GM19043 (cell line): ENCODE results near the gene PIEZO1.

Source experiments
- ATAC-seq: cut with Tn5 transposase; IDR thresholded peaks from one replicate; pipeline ENCODE4 v1.9.1; 2021; ENCODE audit warnings: low read depth; ENCODE audit not compliant: unreplicated experiment

PIEZO1 gene

DNA sequence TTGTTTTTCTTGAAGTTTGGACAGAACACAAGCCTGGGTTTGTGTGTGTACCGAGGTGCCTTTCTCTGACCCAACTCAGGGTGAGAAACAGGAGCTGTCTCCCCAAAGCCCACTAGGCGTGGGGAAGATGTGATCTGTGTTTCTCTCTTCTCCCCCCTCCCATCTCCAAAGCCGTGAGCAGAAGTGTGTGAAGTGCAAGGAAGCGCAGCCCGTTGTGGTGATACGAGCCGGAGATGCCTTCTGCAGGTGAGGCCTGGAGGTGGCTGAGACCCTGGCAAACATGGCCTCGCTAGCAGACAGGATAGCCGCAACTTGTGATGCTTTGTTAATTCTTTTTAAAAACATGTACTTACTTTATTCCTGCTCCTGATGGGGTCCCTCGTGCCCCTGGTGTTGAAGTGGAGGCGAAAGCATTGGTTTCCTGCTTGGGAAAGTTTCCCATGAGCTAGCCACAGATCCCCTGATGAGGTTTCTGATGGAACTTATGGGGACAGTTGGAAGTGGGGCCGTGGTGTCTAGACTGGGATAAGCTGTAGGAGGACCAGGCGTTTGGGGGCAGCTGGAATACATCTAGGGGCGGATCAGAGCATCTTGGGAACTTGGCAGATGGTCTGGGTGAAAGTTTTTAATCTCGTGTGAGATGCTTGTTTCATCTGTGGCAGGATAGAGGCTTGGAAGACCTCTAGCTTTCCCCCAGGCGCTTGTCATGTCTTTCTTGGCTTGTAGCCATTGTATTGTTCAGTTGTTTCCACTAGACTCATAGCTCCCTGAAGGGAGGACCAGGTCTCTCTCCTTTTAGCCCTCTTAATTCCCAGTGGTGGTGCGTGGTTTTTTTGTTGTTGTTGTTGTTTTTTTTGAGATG is 77.8 kb downstream of the PIEZO1 start:
- ATAC-seq: no peak

DNA sequence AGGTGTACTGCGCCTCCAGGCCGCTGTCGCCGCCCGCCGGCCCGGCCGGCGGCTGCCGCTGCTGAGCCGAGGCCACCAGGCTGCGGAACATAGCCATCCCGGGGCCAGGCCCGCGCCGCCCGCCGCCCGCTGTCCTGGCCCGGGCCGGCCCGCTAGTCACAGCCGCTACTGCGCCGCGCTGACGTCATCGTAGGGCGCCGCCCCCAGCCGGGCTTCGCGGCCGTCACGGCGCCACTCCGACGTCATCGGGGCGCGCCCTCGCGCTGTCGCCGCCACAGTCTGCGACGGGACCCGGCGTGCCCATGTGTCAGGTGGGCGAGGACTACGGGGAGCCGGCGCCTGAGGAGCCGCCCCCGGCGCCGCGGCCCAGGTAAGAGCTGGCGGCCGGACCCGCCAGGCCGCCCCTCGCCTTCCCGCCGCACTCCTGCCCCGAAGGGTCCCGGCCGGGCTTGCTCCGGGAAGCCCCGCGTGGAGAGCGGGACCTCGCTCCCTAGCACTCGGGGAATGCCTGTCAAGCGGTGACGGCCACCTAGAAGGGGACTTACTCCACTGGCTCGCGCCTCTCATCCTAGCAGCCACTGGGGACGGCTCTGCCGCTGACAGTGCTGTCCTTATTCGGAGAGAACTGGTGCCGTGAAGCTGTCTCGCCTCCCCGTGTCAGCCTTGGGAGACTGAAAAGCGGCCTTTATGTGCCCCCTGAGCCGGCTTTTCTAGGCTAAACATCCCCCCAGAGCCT is 78.6 kb downstream of the PIEZO1 start, which contains the start of the genes CTU2 and RNF166:
Gene CTU2 (plus strand): TSS at position 275 of the 736 bp plus-strand sequence. CDS start 28 bp downstream, at position 303.
Gene RNF166 (minus strand): TSS at position 180 of the 736 bp plus-strand sequence. CDS start 83 bp downstream, at position 97.
- no peak for ATAC-seq

GRCh38 chr16:88705801-88706228 is 79.2 kb downstream of the PIEZO1 start:
- ATAC-seq: no peak

GRCh38 chr16:88705076-88705684 is 79.8 kb downstream of the PIEZO1 start:
- ATAC-seq: no peak

DNA sequence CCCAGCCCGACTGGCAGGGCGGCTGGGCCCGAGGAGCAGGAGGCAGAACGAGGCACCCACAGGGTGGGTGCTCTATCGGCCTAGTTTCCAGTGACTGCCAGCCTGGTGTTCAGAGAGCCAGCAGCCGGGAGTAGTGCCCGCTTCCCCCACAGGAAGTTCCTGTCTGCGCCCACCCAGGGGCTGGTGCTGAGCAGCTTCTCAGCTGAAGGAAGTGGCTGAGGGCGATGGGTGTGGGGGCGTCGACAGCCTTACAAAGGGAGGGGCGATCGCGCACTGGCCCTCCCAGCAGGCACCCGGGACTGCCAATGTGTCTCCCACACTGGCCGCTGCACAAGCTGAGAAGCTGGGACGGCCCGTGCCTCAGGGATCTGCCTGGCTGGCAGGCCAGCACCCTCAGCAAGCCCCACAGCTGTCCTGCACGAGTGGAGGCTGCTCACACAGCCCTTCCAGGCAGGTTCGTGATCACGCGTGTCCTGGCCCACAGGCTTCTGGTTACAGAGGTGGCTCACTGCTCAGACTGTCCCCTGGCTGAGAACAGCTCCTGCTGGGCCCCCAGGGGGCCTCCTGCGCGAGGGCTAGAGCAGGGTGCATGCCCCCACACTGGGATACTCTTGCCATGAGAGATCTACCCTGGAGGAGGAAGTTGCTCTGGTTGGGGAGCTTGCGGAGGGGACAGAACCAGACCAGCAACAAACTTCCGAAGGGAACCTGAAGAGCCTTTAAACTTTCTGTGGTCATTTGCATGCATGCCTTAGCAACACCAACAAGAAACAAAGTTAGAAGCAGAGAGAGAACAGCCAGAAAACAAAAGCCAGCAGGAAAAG is 81.3 kb downstream of the PIEZO1 start:
- ATAC-seq: no peak

DNA sequence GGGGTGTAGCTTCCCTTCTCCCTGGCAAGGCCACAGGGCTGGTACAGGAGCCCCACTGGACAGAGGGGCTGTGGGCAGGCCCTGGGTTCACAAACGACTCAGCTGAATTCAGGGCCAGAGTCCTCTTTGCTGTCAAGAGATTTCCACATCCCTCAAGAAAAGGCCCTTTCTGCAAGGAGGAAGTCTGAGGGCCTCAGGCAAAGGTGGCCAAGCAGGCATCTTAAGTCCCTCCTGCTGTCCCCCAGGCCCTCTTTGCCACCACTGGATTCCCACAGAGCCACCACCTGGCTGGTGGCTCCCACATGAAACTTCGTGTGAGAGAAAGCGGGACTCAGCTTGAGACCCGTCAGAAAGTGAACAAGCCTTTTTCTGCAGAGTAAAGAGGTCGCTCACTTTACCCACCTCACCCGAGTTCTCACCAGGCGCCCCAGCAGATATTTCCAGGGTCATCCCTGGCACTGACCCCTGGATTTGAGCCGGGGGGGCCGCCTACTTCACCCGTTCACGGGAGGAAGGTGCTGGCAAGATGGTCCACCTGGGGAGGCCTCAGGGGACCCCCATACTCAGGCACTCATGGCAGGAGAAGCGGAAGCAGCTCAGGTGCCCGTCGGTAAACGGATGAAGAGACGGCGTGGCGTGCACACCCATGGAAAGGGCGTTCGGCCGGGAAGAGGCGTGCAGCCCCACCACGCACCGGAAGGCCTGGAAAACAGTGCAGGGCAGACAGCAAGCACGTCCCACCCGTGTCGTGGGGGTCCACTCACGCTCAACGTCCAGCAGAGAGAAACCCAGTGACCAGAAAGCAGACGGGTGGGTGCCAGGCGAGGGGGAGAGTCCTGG is 82.4 kb downstream of the PIEZO1 start:
- ATAC-seq: no peak

- no peak for ATAC-seq
Observed at GRCh38 chr16:88701581-88702370, 83.2 kb downstream of the PIEZO1 start.

DNA sequence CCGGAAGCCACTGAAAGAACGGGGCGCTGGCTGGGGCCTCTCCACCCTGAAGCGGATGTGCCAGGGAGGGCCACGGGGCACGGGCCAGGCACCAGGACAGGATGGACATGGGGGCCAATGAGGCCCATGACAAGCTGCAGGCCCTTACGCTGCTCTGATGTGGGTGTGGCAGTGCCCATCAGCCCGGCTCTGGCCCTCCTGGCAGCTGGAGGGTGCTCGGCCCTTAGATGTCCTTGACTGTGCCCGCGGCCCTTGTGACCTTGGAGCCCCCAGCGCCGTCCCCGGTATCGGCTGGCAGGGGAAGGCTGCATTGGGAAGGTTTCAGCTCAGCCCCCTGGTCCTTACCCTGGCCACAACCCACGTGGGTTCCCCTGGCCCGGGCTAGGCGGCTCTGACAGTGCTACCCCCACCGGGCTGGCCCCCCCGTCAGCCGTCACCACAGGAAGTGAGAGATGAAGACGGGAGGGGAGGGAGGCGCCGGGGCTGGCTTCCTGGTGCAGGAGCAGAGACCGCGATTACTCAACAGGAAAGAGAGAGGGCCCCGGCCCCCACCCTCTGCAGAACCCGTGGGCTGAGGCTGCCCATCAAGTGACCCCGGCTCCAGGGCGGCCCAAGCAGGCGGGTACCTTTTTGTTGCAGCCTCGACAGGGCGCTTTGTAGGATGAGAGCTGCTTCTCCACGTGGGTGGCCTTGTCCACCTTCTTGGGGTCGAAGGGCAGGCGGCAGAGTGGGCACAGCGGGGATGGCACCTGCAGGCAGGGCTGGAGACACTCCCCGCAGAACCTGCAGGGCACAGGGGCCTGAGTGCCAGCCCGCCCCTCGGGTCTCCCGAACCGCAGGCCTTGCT is 84.2 kb downstream of the PIEZO1 start:
- peak; percentile 54 for ATAC-seq

GRCh38 chr16:88700322-88700635 is 84.7 kb downstream of the PIEZO1 start:
- no peak for ATAC-seq

GRCh38 chr16:88699180-88699579 is 85.8 kb downstream of the PIEZO1 start:
- ATAC-seq: no peak

DNA sequence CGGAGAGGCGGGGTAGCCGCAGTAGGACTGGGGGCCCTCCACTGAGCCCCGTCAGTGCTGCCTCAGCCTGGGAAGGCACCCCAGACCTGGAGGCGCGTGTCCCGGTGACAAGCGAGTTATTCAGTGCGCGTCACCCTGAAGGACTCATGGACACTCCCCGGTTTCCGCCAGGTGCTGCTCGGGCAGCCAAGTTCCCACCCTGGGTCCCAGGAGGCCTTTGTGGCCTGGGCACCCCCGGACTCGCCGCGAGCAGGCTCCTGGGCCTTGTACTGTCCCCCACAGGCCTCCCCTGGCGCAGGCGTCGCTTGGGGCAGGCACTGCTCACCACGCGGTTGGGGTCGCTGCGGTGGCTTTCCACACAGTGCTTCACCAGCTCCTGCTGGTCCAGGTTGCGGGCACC is 86.4 kb downstream of the PIEZO1 start:
- ATAC-seq: no peak

GRCh38 chr16:88697831-88698615 is 87.0 kb downstream of the PIEZO1 start:
- no peak for ATAC-seq

GRCh38 chr16:88697116-88697830 is 87.7 kb downstream of the PIEZO1 start:
- ATAC-seq: no peak

GRCh38 chr16:88696441-88696840 is 88.6 kb downstream of the PIEZO1 start:
- ATAC-seq: no peak

- no peak for ATAC-seq
Observed at GRCh38 chr16:88695753-88696152, 89.3 kb downstream of the PIEZO1 start.

DNA sequence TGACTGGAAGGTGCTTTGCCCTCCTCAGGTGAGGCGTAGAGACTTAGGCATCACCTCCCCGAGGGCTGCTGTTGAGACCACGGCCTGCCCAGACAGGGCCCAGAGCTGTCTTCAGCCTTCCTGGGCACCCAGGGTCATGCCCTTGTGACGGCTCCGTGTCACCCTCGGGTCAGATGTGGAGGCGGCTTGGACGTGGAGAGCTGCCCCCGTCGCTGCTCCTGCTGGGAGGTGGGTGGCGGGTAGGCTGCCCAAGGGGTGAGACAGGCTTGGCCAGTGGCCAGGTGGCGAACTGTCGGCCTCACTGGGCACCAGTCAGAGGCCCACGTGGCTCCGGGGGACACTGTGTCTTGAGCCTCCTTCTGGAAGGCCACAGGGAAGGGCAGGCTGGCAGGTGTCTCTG is 89.8 kb downstream of the PIEZO1 start:
- no peak for ATAC-seq
